Measurements from ENCODE around the gene SAMD5. TPM values are rescaled to one million over a fixed set of nuclear protein-coding genes. Genes with fewer than 3 reads are reported as not detected.

The SAMD5 gene
- total RNA-seq, 2 experiments from 2014 or later = not detected

- Mint-ChIP-seq H3K4me1 (peaks cover 19% of the 10 kb centered on the region), H3K4me3 (peak overlapping the region; percentile 59), H3K36me3 (ENCODE audit: low read depth) (no peaks in the 10 kb centered on the region), H3K27me3 (peaks cover 48% of the 10 kb centered on the region), H3K27ac (no peak overlapping the region), H3K9me3 (no peaks in the 10 kb centered on the region)
- POLR2A ChIA-PET = no interaction called here
- CTCF ChIA-PET = no interaction called here
- DNase-seq = no peak
These were observed 547 bp downstream of the SAMD5 start for GRCh38 chr6:147508866-147509608.

- Mint-ChIP-seq H3K4me3 (no peak overlapping the region), H3K27ac (no peak overlapping the region), H3K27me3 (peaks cover 48% of the 10 kb centered on the region), H3K36me3 (ENCODE audit: low read depth) (no peaks in the 10 kb centered on the region), H3K4me1 (peaks cover 19% of the 10 kb centered on the region), H3K9me3 (no peaks in the 10 kb centered on the region)
- no peak for DNase-seq
- CTCF ChIA-PET = no interaction called here
- POLR2A ChIA-PET = no interaction called here
These were observed 1.4 kb downstream of the SAMD5 start for GRCh38 chr6:147509891-147510290.

GRCh38 chr6:147510929-147511590 is 2.6 kb downstream of the SAMD5 start:
- peaks cover 49% of the 10 kb centered on the region for H3K27me3 Mint-ChIP-seq
- ChIA-PET CTCF (no interaction called here), POLR2A (no interaction called here)
- H3K9me3 Mint-ChIP-seq = no peaks in the 10 kb centered on the region
- H3K4me1 Mint-ChIP-seq = peaks cover 19% of the 10 kb centered on the region
- H3K36me3 Mint-ChIP-seq (ENCODE audit: low read depth) = no peaks in the 10 kb centered on the region
- DNase-seq = no peak
- no peak overlapping the region for H3K27ac Mint-ChIP-seq
- H3K4me3 Mint-ChIP-seq = no peak overlapping the region

DNA sequence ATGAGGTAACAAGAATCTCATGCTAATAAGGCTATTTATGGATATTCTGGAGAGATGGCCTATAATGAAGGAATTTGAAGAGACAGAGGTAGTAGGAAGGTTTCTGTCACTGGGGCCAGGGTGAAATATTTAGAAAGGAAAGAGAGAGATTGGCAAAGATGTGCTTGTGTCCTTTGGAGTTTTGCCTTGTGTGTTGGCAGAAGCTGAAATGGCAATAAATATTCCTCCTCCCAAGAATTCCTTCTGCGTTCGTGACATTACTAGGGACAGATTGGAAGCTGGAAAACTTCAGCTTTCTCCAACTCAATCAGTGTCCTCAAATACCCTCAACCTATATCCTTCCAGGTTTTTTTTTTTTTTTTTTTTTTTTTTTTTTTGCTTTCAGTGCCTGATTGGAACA is 6.3 kb downstream of the SAMD5 start:
- no peaks in the 10 kb centered on the region for H3K4me1 Mint-ChIP-seq
- no peak overlapping the region for H3K27ac Mint-ChIP-seq
- H3K27me3 Mint-ChIP-seq = peaks cover 25% of the 10 kb centered on the region
- CTCF ChIA-PET = no interaction called here
- POLR2A ChIA-PET = no interaction called here
- DNase-seq = no peak
- no peaks in the 10 kb centered on the region for H3K9me3 Mint-ChIP-seq
- no peaks in the 10 kb centered on the region for H3K36me3 Mint-ChIP-seq (ENCODE audit: low read depth)
- no peak overlapping the region for H3K4me3 Mint-ChIP-seq

- CTCF ChIA-PET = no interaction called here
- no peak for DNase-seq
- Mint-ChIP-seq H3K9me3 (no peaks in the 10 kb centered on the region), H3K27me3 (peaks cover 20% of the 10 kb centered on the region), H3K4me1 (no peaks in the 10 kb centered on the region), H3K27ac (no peak overlapping the region), H3K4me3 (no peak overlapping the region), H3K36me3 (ENCODE audit: low read depth) (no peaks in the 10 kb centered on the region)
- POLR2A ChIA-PET = no interaction called here
These were observed 6.8 kb downstream of the SAMD5 start for GRCh38 chr6:147515327-147515726.

- H3K4me3 Mint-ChIP-seq = no peak overlapping the region
- no peaks in the 10 kb centered on the region for H3K36me3 Mint-ChIP-seq (ENCODE audit: low read depth)
- no peak overlapping the region for H3K27ac Mint-ChIP-seq
- CTCF ChIA-PET = interaction anchor here (1.3 kb wide), 1 partner anchor 16 kb away, joined by 3 read pairs; no protein-coding TSS in a partner anchor
- DNase-seq = no peak
- POLR2A ChIA-PET = no interaction called here
- peaks cover 8% of the 10 kb centered on the region for H3K27me3 Mint-ChIP-seq
- H3K9me3 Mint-ChIP-seq = no peaks in the 10 kb centered on the region
- no peaks in the 10 kb centered on the region for H3K4me1 Mint-ChIP-seq
These were observed 14.1 kb downstream of the SAMD5 start for GRCh38 chr6:147522597-147522996.

DNA sequence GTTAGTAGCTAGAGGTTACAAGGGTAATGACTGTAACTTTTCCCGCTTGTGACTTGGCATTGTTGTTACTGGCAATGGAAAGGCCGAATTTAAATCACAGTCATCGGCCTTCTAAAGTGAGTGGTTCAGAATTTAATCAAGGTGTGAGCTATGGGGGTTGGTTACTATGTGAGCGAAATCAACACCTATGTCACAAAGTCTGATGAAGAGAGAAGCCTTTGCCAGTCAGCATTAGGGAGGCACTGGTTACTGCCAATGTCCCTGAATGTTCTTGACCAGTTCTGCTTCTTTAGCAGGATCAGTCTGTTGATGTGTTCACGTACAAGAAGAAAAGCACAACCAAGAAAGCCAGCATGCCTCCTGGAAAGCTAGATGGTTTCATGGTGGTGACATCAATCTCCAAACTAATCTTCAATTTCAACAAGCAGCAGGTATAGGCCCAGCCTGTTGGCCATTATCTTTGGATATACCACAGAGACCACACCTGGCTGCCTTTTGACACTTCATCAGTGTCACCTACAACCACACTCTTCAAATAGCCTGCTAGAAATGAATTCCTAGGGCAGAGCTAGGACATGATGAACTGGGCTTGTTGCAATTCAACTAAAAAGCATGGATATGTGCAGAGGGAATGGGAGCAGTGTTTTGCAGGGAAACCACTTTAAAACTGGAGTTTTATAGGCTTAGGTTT is 17.2 kb downstream of the SAMD5 start:
- Mint-ChIP-seq H3K4me1 (peaks cover 5% of the 10 kb centered on the region), H3K36me3 (ENCODE audit: low read depth) (no peaks in the 10 kb centered on the region), H3K27ac (no peak overlapping the region), H3K9me3 (no peaks in the 10 kb centered on the region), H3K27me3 (peaks cover 11% of the 10 kb centered on the region), H3K4me3 (no peak overlapping the region)
- CTCF ChIA-PET = interaction anchor here (0.8 kb wide), 1 partner anchor 19 kb away, joined by 3 read pairs; no protein-coding TSS in a partner anchor
- DNase-seq = no peak
- POLR2A ChIA-PET = no interaction called here

GRCh38 chr6:147527197-147527596 is 18.7 kb downstream of the SAMD5 start:
- Mint-ChIP-seq H3K9me3 (no peaks in the 10 kb centered on the region), H3K27me3 (peaks cover 14% of the 10 kb centered on the region), H3K36me3 (ENCODE audit: low read depth) (no peaks in the 10 kb centered on the region), H3K4me3 (no peak overlapping the region), H3K27ac (no peak overlapping the region), H3K4me1 (peaks cover 5% of the 10 kb centered on the region)
- ChIA-PET POLR2A (no interaction called here), CTCF (no interaction called here)
- DNase-seq = no peak

DNA sequence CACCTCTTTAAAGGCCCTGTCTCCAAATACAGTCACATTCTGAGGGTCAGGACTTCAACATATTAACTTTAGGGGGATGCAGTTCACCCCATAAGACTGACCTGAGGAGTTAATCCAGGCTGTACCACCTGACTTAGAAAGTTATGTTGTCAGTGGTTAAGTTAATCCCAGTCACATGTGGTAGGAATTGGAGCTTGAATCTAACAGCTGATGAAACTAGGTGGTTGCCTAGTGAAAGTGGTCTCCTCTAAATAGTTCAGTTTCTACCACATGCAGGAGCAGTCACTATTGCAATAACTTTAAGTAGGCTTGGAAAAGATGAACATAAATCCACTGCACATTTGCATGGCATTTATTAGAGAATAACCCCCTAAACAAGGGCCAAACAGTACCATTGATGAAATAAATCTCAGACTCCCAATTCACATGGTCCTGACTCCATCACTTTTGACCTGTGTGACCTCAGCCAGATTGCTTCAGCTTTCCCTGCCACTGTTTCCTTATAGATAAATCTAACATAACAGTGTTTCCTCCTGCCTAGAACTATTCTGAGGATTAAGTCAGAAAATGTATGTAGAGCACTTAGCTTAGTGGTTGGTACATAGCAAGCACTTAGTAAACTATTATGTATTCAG is 20.1 kb downstream of the SAMD5 start:
- H3K4me3 Mint-ChIP-seq = no peak overlapping the region
- ChIA-PET CTCF (no interaction called here), POLR2A (no interaction called here)
- H3K27ac Mint-ChIP-seq = no peak overlapping the region
- H3K36me3 Mint-ChIP-seq (ENCODE audit: low read depth) = no peaks in the 10 kb centered on the region
- peaks cover 12% of the 10 kb centered on the region for H3K27me3 Mint-ChIP-seq
- DNase-seq = no peak
- no peaks in the 10 kb centered on the region for H3K9me3 Mint-ChIP-seq
- H3K4me1 Mint-ChIP-seq = peaks cover 5% of the 10 kb centered on the region

- POLR2A ChIA-PET = no interaction called here
- CTCF ChIA-PET = no interaction called here
- Mint-ChIP-seq H3K9me3 (no peaks in the 10 kb centered on the region), H3K4me3 (no peak overlapping the region), H3K27ac (peak overlapping the region; percentile 29), H3K4me1 (peaks cover 5% of the 10 kb centered on the region), H3K27me3 (peaks cover 7% of the 10 kb centered on the region), H3K36me3 (ENCODE audit: low read depth) (no peaks in the 10 kb centered on the region)
- no peak for DNase-seq
These were observed 21.9 kb downstream of the SAMD5 start for GRCh38 chr6:147530132-147531060.

- peaks cover 7% of the 10 kb centered on the region for H3K27me3 Mint-ChIP-seq
- no peak overlapping the region for H3K27ac Mint-ChIP-seq
- no peak for DNase-seq
- CTCF ChIA-PET = no interaction called here
- H3K4me1 Mint-ChIP-seq = peaks cover 5% of the 10 kb centered on the region
- no peaks in the 10 kb centered on the region for H3K36me3 Mint-ChIP-seq (ENCODE audit: low read depth)
- H3K9me3 Mint-ChIP-seq = no peaks in the 10 kb centered on the region
- no peak overlapping the region for H3K4me3 Mint-ChIP-seq
- POLR2A ChIA-PET = no interaction called here
These were observed 22.8 kb downstream of the SAMD5 start for GRCh38 chr6:147531321-147531720.

- H3K4me1 Mint-ChIP-seq = peaks cover 5% of the 10 kb centered on the region
- no peak overlapping the region for H3K4me3 Mint-ChIP-seq
- ChIA-PET POLR2A (interaction anchor here (0.5 kb wide), 1 partner anchor 70 kb away, joined by 3 read pairs; no protein-coding TSS in a partner anchor), CTCF (no interaction called here)
- no peaks in the 10 kb centered on the region for H3K36me3 Mint-ChIP-seq (ENCODE audit: low read depth)
- H3K9me3 Mint-ChIP-seq = no peaks in the 10 kb centered on the region
- no peak overlapping the region for H3K27ac Mint-ChIP-seq
- peaks cover 6% of the 10 kb centered on the region for H3K27me3 Mint-ChIP-seq
- DNase-seq = no peak
These were observed 25.8 kb downstream of the SAMD5 start for GRCh38 chr6:147534116-147534860.

Data from activated CD4-positive, alpha-beta memory T cell treated with anti-CD3 and anti-CD28 coated beads, Interleukin-2, amount 10 ng/mL, durations not matched to agents 7 days and 5 days (primary cell).